ENCODE results near the gene LDAH.

The LDAH gene

GRCh38 chr2:20657522-20658235 lies 165.2 kb downstream of the LDAH start:
- in situ Hi-C loops (cut with MboI; ENCODE audit: low sequenced_read_pairs), result no loop called here

GRCh38 chr2:20656561-20656960 lies 166.3 kb downstream of the LDAH start:
- in situ Hi-C loops (cut with MboI; ENCODE audit: low sequenced_read_pairs), result no loop called here

- in situ Hi-C loops (cut with MboI; ENCODE audit: low sequenced_read_pairs), result no loop called here
These were observed 168.4 kb downstream of the LDAH start for GRCh38 chr2:20654535-20654813.

- in situ Hi-C loops (cut with MboI; ENCODE audit: low sequenced_read_pairs), result no loop called here
These were observed 169.0 kb downstream of the LDAH start for GRCh38 chr2:20653695-20654534.

GRCh38 chr2:20652673-20653575 lies 170.0 kb downstream of the LDAH start:
- in situ Hi-C loops (cut with MboI; ENCODE audit: low sequenced_read_pairs), result no loop called here

- in situ Hi-C loops (cut with MboI; ENCODE audit: low sequenced_read_pairs), result no loop called here
These were observed 170.8 kb downstream of the LDAH start for GRCh38 chr2:20652141-20652540.

- in situ Hi-C loops (cut with MboI; ENCODE audit: low sequenced_read_pairs), result no loop called here
These were observed 171.2 kb downstream of the LDAH start for GRCh38 chr2:20651731-20652099.

- in situ Hi-C loops (cut with MboI; ENCODE audit: low sequenced_read_pairs), result no loop called here
These were observed 171.8 kb downstream of the LDAH start, which contains the start of gene HS1BP3 for GRCh38 chr2:20650877-20651730. TSS of gene HS1BP3 (minus strand) at chr2:20651098. CDS start at chr2:20651063, 35 bp downstream.

- in situ Hi-C loops (cut with MboI; ENCODE audit: low sequenced_read_pairs), result no loop called here
These were observed 172.5 kb downstream of the LDAH start for GRCh38 chr2:20650393-20650876.

- in situ Hi-C loops (cut with MboI; ENCODE audit: low sequenced_read_pairs), result loop anchor here (10.0 to 25.0 kb wide), 3 partner anchors 195 to 713 kb away; no protein-coding TSS in a partner anchor
These were observed 172.9 kb downstream of the LDAH start for GRCh38 chr2:20649976-20650375.

- in situ Hi-C loops (cut with MboI; ENCODE audit: low sequenced_read_pairs), result loop anchor here (10.0 to 25.0 kb wide), 3 partner anchors 195 to 712 kb away; no protein-coding TSS in a partner anchor
These were observed 173.3 kb downstream of the LDAH start for GRCh38 chr2:20649576-20649975.

- in situ Hi-C loops (cut with MboI; ENCODE audit: low sequenced_read_pairs), result loop anchor here (10.0 to 25.0 kb wide), 3 partner anchors 194 to 712 kb away; no protein-coding TSS in a partner anchor
These were observed 174.1 kb downstream of the LDAH start for GRCh38 chr2:20648831-20649230.

- in situ Hi-C loops (cut with MboI; ENCODE audit: low sequenced_read_pairs), result loop anchor here (10.0 to 25.0 kb wide), 3 partner anchors 193 to 711 kb away; no protein-coding TSS in a partner anchor
These were observed 174.7 kb downstream of the LDAH start for GRCh38 chr2:20648206-20648605.

- in situ Hi-C loops (cut with MboI; ENCODE audit: low sequenced_read_pairs), result loop anchor here (10.0 to 25.0 kb wide), 3 partner anchors 193 to 710 kb away; no protein-coding TSS in a partner anchor
These were observed 175.2 kb downstream of the LDAH start for GRCh38 chr2:20647738-20648137.

- in situ Hi-C loops (cut with MboI; ENCODE audit: low sequenced_read_pairs), result loop anchor here (10.0 to 25.0 kb wide), 3 partner anchors 192 to 710 kb away; no protein-coding TSS in a partner anchor
These were observed 175.7 kb downstream of the LDAH start for GRCh38 chr2:20647211-20647610.

GRCh38 chr2:20646446-20646845 lies 176.5 kb downstream of the LDAH start:
- in situ Hi-C loops (cut with MboI; ENCODE audit: low sequenced_read_pairs), result loop anchor here (10.0 to 25.0 kb wide), 3 partner anchors 192 to 709 kb away; no protein-coding TSS in a partner anchor

- in situ Hi-C loops (cut with MboI; ENCODE audit: low sequenced_read_pairs), result loop anchor here (10.0 to 25.0 kb wide), 3 partner anchors 191 to 708 kb away; no protein-coding TSS in a partner anchor
These were observed 177.1 kb downstream of the LDAH start for GRCh38 chr2:20645761-20646160.

GRCh38 chr2:20645301-20645701 lies 177.6 kb downstream of the LDAH start:
- in situ Hi-C loops (cut with MboI; ENCODE audit: low sequenced_read_pairs), result loop anchor here (10.0 to 25.0 kb wide), 3 partner anchors 190 to 708 kb away; no protein-coding TSS in a partner anchor

GRCh38 chr2:20643826-20644225 lies 179.1 kb downstream of the LDAH start:
- in situ Hi-C loops (cut with MboI; ENCODE audit: low sequenced_read_pairs), result loop anchor here (10.0 to 25.0 kb wide), 3 partner anchors 189 to 707 kb away; no protein-coding TSS in a partner anchor
